GM23338 (cell line): ENCODE results near the gene ZBTB9. TPM values are rescaled to one million over a fixed set of nuclear protein-coding genes. Genes with fewer than 3 reads are reported as not detected.

Experiments used
- ATAC-seq: fragments of 200-7000 bp; cut with Tn5 transposase; 3 replicates; pipeline ENCODE4 v1.9.1; 2020
- DNase-seq: peaks from one replicate; pipeline ENCODE4 v3.0.0-alpha.2; 2015; ENCODE audit warnings: low spot score
- H2AFZ ChIP-seq: fragments of 200-600 bp; sonication (generic); 2 replicates; pipeline ENCODE4 v1.8.0; 2016; ENCODE audit warnings: antibody characterized with exemption, mild to moderate bottlenecking, moderate library complexity
- H3F3A ChIP-seq: fragments of 200-600 bp; sonication (generic); replicated peaks from 2 replicates; pipeline ENCODE4 v1.8.0; 2017; ENCODE audit warnings: antibody characterized with exemption, mixed run types, low read depth
- H3K27ac ChIP-seq: fragments of 200-600 bp; sonication (generic); 2 replicates; pipeline ENCODE4 v1.6.1; 2016; ENCODE audit warnings: low read depth
- H3K27me3 ChIP-seq: fragments of 200-600 bp; sonication (generic); 2 replicates; pipeline ENCODE4 v1.8.0; 2016; ENCODE audit warnings: mild to moderate bottlenecking, mixed run types, moderate library complexity; ENCODE audit not compliant: insufficient read depth
- H3K36me3 ChIP-seq: fragments of 200-600 bp; sonication (generic); 2 replicates; pipeline ENCODE4 v1.8.0; 2016; ENCODE audit warnings: mild to moderate bottlenecking; ENCODE audit not compliant: insufficient read depth
- H3K4me1 ChIP-seq: fragments of 200-600 bp; sonication (generic); 2 replicates; pipeline ENCODE4 v1.8.0; 2016; ENCODE audit warnings: mild to moderate bottlenecking, moderate library complexity; ENCODE audit not compliant: insufficient read depth
- H3K4me2 ChIP-seq: fragments of 200-600 bp; sonication (generic); 2 replicates; pipeline ENCODE4 v1.7.1; 2017; ENCODE audit warnings: mixed run types
- H3K4me3 ChIP-seq: fragments of 200-600 bp; sonication (generic); 2 replicates; pipeline ENCODE4 v1.6.1; 2016; ENCODE audit warnings: mixed run types
- H3K79me2 ChIP-seq: fragments of 200-600 bp; sonication (generic); replicated peaks from 2 replicates; pipeline ENCODE4 v1.8.0; 2017; ENCODE audit warnings: mild to moderate bottlenecking; ENCODE audit not compliant: insufficient read depth
- H3K9me2 ChIP-seq: fragments of 200-600 bp; sonication (generic); 2 replicates; pipeline ENCODE4 v1.8.0; 2017; ENCODE audit not compliant: insufficient read depth
- H4K20me1 ChIP-seq: fragments of 200-600 bp; sonication (generic); replicated peaks from 2 replicates; pipeline ENCODE4 v1.8.0; 2017; ENCODE audit warnings: mild to moderate bottlenecking; ENCODE audit not compliant: insufficient read depth
- H3K27ac Mint-ChIP-seq: 2 replicates; pipeline ENCODE4 v1.8.0; 2020; ENCODE audit warnings: inconsistent platforms, mild to moderate bottlenecking, moderate library complexity, mixed read lengths
- H3K27me3 Mint-ChIP-seq: 3 replicates; pipeline ENCODE4 v1.8.0; 2022; ENCODE audit warnings: low read depth, mild to moderate bottlenecking, moderate library complexity, mixed read lengths, inconsistent platforms; ENCODE audit not compliant: insufficient read depth, poor library complexity
- H3K36me3 Mint-ChIP-seq: 3 replicates; pipeline ENCODE4 v1.8.0; 2021; ENCODE audit warnings: low read depth, mild to moderate bottlenecking, inconsistent platforms, moderate library complexity, mixed read lengths
- H3K4me1 Mint-ChIP-seq: 3 replicates; pipeline ENCODE4 v1.8.0; 2020; ENCODE audit warnings: mild to moderate bottlenecking, inconsistent platforms, mixed read lengths
- H3K4me3 Mint-ChIP-seq: 3 replicates; pipeline ENCODE4 v1.8.0; 2021; ENCODE audit warnings: moderate library complexity, mild to moderate bottlenecking, inconsistent platforms, mixed read lengths
- H3K9me3 Mint-ChIP-seq: 3 replicates; pipeline ENCODE4 v1.8.0; 2020; ENCODE audit warnings: moderate library complexity, mild to moderate bottlenecking, inconsistent platforms, mixed read lengths
- CREB1 ChIP-seq: fragments of 250-450 bp; sonication (Bioruptor Pico); IDR thresholded peaks from 2 replicates; pipeline ENCODE4 v1.5.0; 2020; ENCODE audit warnings: low read depth, mild to moderate bottlenecking, moderate library complexity
- CTCF ChIP-seq, 2 experiments: fragments of 200-600 bp in 1 of 2; sonication (generic) in 1 of 2; conservative IDR thresholded peaks; 2 replicates each; pipeline versions ENCODE4 v1.5.1 to v1.6.1; 2016 to 2017; ENCODE audit warnings: antibody characterized with exemption in 2 of 2, low read depth in 2 of 2, mild to moderate bottlenecking in 2 of 2, moderate library complexity in 1 of 2
- ETS1 ChIP-seq: IDR thresholded peaks from 2 replicates; pipeline ENCODE4 v1.6.1; 2016; ENCODE audit warnings: antibody characterized with exemption
- EZH2 ChIP-seq: fragments of 200-600 bp; sonication (generic); IDR thresholded peaks from one replicate; pipeline ENCODE4 v1.8.0; 2017; ENCODE audit warnings: antibody characterized with exemption, mild to moderate bottlenecking, low read depth; ENCODE audit not compliant: unreplicated experiment
- JUNB ChIP-seq: IDR thresholded peaks from one replicate; pipeline ENCODE4 v1.6.1; 2016; ENCODE audit warnings: antibody characterized with exemption; ENCODE audit not compliant: unreplicated experiment
- NANOG ChIP-seq: IDR thresholded peaks from 2 replicates; pipeline ENCODE4 v1.6.1; 2016; ENCODE audit warnings: antibody characterized with exemption, borderline replicate concordance
- POLR2AphosphoS5 ChIP-seq: IDR thresholded peaks from 2 replicates; pipeline ENCODE4 v1.6.1; 2016; ENCODE audit warnings: antibody characterized with exemption, low read depth
- REST ChIP-seq: IDR thresholded peaks from one replicate; pipeline ENCODE4 v1.6.1; 2018; ENCODE audit warnings: antibody characterized with exemption; ENCODE audit not compliant: unreplicated experiment
- ZNF114 ChIP-seq: fragments of 250-450 bp; sonication (Bioruptor Pico); IDR thresholded peaks from 2 replicates; pipeline ENCODE4 v1.5.0; 2020; ENCODE audit warnings: mild to moderate bottlenecking, moderate library complexity
- ZNF331 ChIP-seq: fragments of 250-450 bp; sonication (Bioruptor Pico); IDR thresholded peaks from 2 replicates; pipeline ENCODE4 v1.5.0; 2020; ENCODE audit warnings: low read depth, mild to moderate bottlenecking, moderate library complexity
- ZNF462 ChIP-seq: fragments of 250-450 bp; sonication (Bioruptor Pico); IDR thresholded peaks from 2 replicates; pipeline ENCODE4 v1.5.0; 2020; ENCODE audit warnings: mild to moderate bottlenecking, moderate library complexity
- polyA plus RNA-seq: library from polyadenylated mRNA; unstranded; fragments of >200 nt; fragmentation: Nextera tagmentation; extraction: Ambion mirVana; gene quantifications from 2 replicates; pipeline ENCODE4 v1.2.1, GENCODE V29; 2016
- total RNA-seq: library from RNA; depleted of rRNA; stranded (reverse); fragments of >200 nt; shearing (Covaris generic); gene quantifications from 2 replicates; pipeline ENCODE4 v1.2.3, GENCODE V29; 2014

Gene ZBTB9
- total and polyA plus RNA-seq, 2 experiments from 2014 or later = 13.5 to 17.9 TPM

GRCh38 chr6:33456156-33456555, 1.8 kb downstream of the ZBTB9 start:
- no peaks in the 10 kb centered on the region for H3K9me2 ChIP-seq
- no peaks in the 10 kb centered on the region for H3K27me3 ChIP-seq
- no peaks in the 10 kb centered on the region; the same call in 1 of the 2 replicates for H4K20me1 ChIP-seq
- TF ChIP-seq ZNF114 = no peak
- TF ChIP-seq CTCF (conservative IDR thresholded peaks at IDR 0.05; ENCODE audit: low read depth in 2 of 2) = no peak
- TF ChIP-seq EZH2 = no peak
- TF ChIP-seq CREB1 (CRISPR knock-in tag) = no peak
- no peak for TF ChIP-seq POLR2AphosphoS5
- TF ChIP-seq NANOG = no peak
- TF ChIP-seq ETS1 = no peak
- TF ChIP-seq REST = no peak
- TF ChIP-seq ZNF331 (CRISPR knock-in tag) = no peak
- TF ChIP-seq JUNB = no peak
- TF ChIP-seq ZNF462 = no peak
- no peaks in the 10 kb centered on the region for H3K36me3 ChIP-seq
- H2AFZ ChIP-seq = no peak overlapping the region
- H3K4me3 ChIP-seq = no peak overlapping the region
- H3K4me1 ChIP-seq = peaks cover 4% of the 10 kb centered on the region; the same call in 1 of the 2 replicates
- Mint-ChIP-seq H3K4me3 (peak overlapping the region; percentile 97; the same call in 2 of the 3 replicates), H3K9me3 (peaks cover 7% of the 10 kb centered on the region; the same call in 2 of the 3 replicates), H3K27me3 (peaks cover 20% of the 10 kb centered on the region), H3K36me3 (peaks cover 45% of the 10 kb centered on the region), H3K4me1 (peaks cover 18% of the 10 kb centered on the region), H3K27ac (no peak overlapping the region)
- ATAC-seq (no peak), DNase-seq (no peak)
- H3K27ac ChIP-seq = no peak overlapping the region
- H3F3A ChIP-seq = peaks cover 8% of the 10 kb centered on the region
- H3K79me2 ChIP-seq = peaks cover 14% of the 10 kb centered on the region
- no peak overlapping the region for H3K4me2 ChIP-seq
